GF-D8 (cell line): ENCODE measurements around the gene THRB.

Experiments
- DNase-seq: peaks from one replicate; lab custom pipeline; 2025; lab: John Stamatoyannopoulos, UW

The THRB gene

DNA sequence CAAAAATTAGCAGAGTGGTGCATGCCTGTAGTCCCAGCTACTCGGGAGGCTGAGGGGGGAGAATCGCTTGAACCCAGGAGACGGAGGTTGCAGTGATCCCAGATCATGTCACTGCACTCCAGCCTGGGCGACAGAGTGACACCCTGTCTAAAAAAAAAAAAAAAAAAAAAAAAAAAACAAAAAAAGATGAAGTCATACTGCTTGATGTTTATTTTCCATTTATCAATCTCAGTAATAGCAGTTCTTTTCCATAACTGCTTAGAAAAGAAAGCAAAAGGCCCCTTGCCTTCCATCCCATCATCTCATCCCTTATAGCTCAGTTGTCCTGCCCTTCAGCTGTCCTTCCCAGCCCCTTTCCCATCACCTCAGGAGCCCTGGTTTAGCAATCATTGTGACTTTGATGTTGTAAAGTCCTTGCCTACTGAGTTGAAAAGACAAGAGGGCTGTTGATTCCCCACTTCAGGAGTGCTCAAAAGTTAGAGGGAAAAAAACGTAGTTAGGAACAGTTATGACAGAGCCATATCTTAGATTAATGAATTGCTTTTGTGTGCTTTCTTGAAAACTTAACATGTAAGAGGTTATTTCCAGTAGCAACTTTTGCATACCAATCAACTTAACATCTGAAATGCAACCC lies 18.0 kb upstream of the THRB start:
- DNase-seq, result no peak

DNA sequence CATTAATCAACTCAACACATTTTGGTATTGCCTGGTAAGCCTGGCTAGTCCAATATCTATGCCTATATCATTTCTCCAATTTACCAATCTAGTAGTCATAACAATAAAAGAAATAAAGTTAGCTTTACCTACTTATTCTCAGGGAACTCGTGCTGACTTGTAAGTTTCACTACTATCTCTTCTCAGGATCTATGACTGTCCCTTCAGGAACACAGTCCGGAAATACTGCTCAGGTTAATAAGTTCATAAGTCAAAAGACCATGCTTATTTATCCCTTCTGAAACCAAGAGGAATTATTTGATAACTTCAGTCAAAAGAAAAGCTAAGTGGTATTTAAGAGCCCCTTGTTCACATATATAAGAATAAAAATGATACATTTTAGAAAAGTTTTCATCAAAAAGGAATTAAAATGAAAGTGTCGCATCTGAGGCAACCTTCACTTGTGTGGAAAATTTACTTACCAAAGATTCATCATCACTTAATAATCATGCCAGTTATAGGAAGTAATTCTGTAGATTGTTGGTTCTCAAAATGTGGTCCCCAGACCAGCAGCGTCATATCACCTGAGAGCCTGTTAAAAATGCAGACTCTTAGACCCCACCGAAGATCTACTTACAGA lies 15.5 kb upstream of the THRB start:
- DNase-seq, result no peak

DNA sequence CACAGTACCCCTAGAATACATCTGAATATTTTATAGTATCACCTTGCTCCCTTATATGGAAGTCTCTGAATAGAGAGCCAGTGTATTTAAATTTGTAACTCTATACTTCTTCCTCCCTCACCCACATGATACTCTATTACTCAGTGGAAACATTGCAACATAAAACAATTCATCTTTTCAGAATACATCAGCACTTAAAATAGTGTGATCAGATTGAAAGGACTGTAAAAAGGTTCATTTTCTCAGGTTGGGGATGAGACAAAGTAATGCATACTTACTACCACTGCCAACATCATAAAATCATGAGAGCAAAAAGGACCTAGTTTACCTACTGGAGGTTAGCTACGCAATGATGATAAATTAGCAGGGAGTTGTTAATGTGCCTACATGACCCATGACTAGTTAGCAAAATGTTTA lies 13.8 kb upstream of the THRB start:
- no peak for DNase-seq

DNA sequence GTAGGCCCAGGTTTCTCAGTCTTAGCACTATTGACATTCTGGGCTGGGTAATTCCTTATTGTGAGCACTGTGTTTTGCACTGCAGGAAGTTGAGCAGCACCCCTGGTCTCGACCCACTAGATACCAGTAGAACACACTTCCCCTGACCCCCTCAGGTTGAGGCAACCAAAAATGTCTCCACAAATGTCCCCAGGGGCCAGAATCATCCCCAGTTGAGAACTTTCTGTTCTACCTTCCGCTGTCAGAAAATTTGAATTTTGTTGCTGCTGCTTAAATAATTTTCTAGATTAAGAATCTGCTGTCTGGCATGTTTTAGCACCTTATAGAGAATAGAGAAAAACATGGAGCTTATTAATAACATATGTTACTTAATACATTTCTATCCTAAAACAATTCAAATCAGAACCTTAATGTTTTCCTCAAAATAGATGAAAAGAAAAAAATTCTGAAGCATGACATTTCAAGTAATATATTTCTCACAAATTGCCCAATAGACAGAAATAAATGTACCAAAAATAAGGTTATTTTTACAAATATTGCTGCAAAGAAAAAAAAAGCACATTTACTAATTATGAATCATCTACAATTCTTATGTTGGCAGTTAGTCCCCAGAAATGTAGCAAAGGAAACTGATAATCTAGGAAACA lies 13.2 kb upstream of the THRB start:
- DNase-seq, result no peak

DNA sequence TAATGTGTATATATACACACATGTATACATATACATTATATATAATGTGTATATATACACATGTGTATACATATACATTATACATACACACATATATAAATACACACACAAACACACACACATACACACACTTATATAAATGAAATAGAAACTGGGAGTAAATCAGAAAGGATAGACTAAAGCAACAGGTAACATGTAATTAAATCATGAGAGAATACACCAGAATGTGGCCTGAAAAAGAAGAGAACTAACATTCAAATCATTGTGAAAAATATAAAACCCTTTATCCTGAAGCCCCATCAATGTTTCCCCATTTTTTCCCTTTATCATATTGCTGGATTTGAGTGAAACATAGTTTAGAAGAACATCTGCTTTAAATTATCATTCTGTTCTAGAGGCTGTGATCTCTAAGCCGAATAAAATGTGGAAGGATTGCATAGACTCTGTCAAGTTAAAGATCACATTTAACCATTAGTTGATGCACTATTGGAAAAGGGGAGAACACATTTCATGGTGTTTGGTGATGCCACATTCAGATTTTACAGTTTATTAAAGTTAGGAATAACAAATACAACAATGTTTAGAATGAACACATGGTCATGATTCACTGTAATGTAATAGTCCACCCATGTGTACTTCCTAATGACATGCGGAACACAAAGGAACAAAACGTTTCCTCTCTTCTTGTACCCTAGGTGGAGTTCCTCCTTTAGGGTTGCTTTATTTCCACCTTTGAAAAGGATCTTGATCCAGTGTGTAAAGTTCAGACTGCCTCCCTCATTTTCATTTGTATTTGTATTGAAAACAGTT lies 12.5 kb upstream of the THRB start:
- DNase-seq, result no peak

DNA sequence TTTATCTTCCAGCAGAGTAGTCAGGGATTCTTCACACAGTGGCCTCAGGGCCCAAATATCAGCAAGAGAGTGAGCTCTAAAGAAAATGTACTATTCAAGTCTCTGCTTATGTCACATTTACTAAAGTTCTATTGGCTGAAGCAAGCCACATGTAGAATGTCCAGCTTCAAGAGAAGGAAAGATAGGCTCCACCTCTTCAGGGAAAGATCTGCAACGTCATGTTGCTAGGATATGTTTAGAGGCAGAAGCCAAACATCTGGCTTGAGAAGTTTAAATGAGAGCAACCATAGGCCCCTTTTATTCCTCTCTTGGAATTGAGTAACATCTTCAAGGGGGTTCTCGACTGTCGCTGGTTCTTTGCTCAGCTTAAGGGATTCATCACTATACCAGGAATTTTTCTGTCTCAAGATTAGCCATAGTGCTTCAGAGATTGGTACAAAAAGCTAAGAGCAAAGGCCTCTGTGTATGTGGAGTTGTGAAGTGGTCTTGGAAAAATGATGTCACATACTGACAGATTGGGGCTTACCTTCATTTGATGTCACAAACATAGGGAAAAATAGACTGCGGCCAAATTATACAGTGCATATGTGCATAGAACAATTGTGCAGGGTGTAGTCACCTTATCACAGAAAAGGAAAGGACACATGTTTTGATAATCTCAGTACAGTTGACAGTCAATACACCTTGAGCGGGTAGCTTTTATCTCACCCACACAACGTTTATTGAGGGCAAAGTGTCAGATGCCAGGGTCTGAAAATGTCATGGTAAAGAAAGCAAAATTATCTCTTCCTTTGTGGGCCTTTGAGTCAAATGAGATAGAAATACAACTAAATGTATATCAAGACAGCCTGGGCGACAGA lies 11.3 kb upstream of the THRB start:
- no peak for DNase-seq

DNA sequence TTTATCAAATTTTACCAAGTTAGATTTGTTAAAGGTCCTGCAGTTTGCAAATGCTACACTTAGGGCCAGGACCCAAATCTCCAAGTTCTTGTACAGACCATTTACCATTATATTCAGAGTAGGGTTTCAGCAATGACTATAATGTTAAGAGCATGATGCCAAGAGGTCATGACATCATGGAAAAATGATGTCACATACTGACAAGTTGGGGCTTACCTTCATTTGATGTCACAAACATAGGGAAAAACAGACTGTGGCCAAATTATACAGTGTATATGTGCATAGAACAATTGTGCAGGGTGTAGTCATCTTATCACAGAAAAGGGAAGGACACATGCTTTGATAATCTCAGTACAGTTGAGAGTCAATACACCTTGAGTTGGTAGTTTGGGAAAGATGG lies 10.1 kb upstream of the THRB start:
- no peak for DNase-seq

DNA sequence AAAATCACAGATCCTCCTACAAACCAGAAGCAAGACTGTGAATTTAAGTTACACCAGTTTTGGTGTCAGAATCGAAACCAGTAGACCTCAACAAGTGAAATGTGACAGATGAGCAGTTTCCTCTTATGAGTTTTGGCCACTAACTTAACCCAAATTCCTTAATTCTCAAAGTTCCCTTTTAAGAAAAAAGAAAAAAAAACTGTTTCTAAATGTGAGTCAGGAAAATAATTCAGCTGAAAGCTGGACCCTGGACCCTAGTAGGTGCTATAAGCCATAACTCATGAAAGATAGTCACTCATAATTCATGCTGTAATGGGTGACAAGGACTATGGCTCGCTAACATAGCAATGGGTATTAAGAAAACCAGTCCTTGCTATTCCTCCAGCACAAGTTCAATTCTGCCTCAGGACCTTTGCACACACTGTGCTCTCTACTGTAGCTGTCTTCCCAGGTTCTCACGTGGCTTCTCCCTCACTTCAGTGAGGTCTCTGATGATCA lies 9.0 kb upstream of the THRB start:
- no peak for DNase-seq

DNA sequence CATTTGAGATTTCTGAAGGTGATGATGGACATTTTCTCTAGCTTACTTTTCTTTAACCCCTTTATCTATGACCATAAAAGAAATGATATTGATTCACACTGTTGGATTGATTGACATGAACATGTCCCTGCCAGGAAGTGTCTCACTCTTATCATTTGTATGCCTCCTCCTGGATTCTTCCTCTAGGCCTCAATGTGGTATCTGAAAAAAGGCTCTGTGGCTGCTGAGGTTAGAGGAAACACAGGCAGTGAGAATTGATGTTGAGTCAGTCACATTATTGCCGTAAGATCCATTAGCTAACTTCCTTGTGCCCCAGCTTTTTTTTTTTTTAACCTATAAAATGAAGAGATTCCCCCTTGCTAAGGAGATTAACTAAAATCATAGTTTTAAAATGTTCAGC lies 8.0 kb upstream of the THRB start:
- peak; percentile 3 for DNase-seq

DNA sequence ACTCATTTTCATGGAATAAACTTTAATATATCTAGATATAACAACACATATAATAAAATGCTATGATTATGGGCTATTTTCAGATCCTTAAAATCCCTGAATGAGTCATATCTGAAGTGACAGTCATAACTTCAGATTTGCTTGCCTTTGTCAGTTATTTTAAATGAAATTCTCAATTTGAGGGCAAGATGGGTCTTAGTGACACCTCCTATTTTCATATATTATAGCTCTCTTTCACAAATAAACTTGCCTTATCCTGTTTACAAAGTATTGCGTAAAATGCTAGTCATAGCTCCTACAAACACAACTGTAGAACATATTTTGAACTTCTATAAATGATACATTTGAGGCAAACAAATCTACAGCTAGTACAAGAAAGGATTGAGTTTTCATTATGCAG lies 6.2 kb upstream of the THRB start:
- no peak for DNase-seq

DNA sequence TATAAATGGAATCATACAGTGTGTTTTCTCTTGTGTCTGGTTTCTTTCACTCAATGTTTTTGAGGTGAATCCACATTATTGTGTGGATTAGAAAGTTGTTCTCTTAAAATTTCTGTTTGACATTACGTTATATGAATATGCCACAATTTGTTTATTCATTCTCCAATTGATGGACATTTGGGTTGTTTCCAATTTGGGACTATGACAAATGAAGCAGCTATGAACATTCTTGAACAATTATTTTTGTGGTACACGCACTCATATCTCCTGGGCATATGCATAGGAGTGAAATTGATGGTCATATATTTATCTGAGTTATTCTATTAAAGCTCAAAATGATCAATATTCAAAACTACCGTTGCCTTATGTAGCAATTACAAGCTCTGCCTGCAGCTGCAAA lies 5.3 kb upstream of the THRB start:
- DNase-seq, result no peak

DNA sequence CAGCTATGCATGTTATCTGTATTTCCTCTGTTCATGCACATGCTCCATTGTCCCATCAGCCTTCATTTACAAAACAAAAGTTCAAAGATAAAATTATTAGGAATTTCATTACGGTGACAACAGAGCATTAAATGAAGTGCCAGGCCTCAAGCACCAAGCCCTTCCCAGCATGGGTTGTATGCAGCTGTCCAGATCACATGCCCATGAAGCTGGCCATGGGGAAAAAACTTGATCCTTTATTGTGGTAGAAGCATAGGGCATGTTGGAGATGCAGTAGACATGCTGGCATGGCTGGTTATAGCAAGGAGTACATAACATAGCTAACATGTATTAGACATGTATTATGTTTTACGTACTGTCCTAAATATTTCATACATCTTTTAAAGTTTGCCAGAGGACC lies 4.1 kb upstream of the THRB start:
- no peak for DNase-seq

DNA sequence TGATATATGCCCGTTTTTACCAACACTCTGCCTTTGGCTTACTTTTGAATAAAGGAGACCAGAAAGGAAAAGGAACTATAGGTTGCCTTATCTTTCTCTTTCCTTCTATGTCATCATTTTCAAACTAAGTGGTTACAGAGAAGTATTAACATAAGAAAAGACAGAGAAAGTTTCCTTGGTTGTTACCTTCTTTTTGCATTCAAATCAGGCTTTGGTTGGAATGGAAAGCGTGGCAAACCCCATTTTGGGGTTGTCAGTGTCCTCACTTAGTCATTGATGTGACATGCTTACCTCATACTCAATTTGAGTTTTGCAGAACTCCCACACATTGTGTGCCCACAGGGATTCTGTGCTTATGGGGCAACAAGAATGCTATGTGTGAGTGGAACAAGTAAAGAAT lies 3.7 kb upstream of the THRB start:
- DNase-seq, result no peak

DNA sequence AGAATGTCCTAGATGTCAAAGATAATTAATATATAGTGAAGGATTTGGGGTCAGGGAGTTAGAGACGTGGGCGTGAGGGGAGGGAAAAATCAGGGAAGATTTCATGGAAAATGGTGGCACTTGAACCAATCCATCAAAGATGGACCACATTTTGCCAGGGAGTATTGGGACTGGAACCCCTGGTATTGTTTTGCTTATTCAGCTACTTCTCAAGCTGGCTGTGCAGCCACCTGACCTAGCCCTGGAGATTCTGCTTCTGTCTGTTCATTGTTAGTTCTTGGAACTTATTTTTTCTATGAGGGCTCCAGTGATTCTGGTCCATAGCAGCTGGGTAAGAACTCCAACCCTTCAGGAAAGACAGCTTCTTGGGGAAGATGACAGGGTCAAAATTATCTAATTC lies 3.3 kb upstream of the THRB start:
- DNase-seq, result no peak

DNA sequence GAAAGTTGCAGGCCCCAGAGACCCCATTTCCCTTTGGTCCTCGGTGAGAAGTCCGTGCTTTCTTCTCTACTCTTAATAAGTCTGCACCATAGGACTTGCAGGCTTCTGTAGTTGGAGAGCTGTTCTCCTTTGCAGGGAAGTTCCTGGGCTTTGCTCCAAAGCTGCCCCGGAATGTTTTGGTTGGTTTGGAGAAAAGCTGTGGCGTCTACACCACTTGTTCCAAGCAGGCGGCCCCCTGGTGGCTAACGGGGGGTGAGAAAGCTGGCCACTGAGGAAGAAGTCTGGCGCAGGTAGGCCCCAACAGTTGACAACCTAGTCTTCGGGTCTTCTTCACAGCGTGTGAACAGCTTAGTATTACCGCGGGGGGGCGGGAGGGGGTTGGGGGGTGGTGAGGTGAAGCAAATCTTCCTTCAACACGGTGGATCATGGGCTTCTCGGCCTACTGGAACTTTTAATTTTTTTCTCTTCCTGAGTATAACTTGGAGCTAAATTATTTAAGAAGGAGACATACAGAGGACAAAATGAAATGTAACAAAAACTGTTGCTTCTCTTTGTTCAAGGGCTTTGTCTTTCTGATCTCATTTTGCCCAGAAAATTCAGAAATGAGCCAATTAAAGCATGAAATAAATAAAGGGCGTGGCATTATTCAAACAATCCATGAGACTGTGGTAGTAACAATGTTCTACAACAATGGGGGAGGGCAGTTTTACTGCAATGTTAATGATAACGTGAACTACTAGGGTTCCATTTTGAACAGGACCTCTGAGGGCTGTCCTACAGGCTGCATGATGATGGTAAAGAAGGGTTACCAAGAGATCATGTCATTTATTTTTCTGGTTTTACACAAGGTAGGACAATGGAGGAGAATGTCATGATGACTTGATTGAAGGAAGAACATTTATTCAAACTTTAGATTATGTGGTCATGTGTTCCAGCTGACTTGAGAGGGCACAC lies 2.2 kb upstream of the THRB start:
- DNase-seq, result no peak

DNA sequence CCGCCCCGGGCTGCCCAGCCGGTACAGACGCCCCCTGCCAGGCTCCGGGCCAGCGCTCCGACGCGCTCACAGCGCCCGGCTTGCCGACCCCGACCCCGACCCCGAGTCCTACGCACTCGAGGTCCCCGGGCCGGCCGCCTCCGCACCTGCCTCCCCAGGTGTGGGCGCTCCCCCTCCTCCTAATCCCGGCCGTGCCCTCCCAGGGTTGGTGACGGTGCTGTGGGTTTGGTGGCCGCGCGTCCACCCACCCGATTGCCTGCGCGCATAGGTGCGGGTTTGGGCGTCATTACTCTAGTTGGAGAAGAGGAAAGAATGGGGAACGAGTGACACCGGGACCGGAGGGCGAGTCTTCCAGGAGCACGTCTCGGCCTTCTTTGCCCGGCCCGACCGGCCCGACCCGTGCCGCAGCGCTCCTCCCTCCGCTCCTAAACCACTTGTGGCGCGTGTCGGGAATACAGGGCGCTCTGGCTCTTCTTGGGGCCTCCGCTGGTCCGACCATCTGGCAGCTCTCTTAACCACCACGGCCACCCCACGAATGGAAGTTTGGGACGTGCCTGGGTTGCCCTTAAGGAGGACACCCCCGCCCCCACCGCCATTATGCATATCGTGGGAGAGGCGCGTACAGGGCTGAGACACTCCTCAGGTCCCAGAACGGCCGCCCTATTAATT lies 810 bp upstream of the THRB start:
- DNase-seq, result no peak

DNA sequence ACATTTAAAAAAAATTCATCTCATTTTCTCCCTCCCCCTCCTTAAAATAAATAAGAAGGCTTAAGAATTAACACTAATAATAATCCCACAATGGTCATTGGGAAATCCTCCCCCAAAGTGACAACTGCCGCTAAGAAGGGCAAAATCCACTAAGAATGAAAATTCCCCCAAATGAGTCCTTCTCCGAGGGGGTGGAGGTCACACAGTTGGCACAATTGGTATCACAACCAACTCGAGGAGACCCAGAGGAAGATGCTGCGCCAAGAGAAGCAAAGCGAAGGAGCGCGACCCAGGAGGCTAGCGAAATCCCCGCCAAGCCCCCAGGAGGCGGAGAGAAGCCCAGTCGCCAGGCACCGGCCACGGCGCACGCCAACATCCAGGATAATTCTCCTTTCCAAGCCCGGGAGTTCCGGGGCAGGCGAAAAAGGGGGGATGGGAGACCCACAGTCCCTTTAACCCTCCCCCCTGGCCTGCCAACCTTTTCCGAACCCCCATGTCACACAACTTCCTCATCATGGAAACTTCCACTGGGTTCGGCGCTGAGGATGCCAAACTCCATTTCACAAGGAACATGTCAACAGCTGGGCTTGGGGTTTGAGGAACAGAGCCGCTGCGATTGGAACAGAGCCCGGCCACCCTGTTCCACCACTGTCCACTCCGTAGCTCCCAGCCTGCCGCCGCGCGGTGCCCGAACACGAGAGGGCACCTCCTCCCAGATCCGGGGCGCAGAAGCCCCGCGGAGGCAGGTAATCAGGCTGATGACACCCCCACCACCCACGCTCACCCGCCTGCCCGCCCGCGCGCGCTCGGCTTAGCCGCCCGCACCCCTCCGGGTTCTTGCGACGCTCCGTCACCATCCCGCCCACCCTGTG lies 668 bp downstream of the THRB start:
- DNase-seq, result no peak

DNA sequence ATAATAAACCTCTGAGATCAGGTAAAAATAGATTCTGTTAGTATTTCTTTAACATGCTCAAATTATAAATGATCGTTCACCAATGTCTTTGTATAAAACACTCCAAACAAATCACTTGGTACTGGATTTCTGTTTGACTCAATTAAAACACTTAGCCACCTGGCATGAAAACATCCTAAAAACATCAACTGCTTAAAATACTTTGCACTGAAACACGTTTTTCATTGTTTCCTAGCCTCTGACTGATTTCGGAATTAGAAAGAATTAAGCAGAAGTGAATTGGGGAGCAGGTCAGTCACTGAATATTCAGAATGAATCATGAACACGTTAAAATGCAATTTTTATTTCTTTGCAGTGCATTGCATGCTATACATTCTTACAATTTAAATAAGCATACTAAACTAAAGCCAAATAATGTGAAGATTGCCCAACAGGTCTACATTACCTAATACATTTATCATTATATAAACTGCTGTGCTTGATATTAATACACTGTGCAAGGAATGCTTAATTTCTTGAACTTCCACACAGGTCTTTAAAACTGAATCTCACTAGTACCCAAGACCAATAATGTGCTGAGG lies 1.6 kb downstream of the THRB start:
- no peak for DNase-seq

DNA sequence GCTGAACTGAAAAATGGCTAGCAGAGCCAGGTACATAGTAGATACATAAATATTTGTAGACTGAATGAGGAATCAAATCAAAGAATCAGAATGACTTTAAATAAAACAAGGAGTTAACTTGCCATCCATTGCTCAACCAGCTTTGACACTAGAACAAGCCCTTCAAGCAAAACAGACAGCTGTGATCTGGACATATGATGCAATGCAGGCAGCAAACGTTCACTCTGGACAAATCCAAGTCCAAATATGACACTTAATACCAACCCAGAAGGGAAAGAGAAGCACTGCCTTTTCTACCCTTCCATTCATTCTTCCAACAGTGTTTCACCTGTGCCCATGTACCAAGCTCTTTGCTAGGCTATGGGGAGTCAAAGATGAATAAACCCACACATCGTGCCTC lies 4.5 kb downstream of the THRB start:
- no peak for DNase-seq
